Measurements from ENCODE around the gene HLA-DRB1. TPM values are rescaled to one million over a fixed set of nuclear protein-coding genes. Genes with fewer than 3 reads are reported as not detected.

Gene HLA-DRB1
- total RNA-seq, 1 donor from 2014 or later: 5.1 TPM

GRCh38 chr6:32615885-32616532 is 26.4 kb upstream of the HLA-DRB1 start:
- TF ChIP-seq CTCF (IDR thresholded peaks at IDR 0.05; ENCODE audit: unreplicated experiment): no peak
- H3K4me3 Mint-ChIP-seq (ENCODE audit: unreplicated experiment): no peak overlapping the region
- H3K4me1 Mint-ChIP-seq (ENCODE audit: unreplicated experiment): peaks cover 11% of the 10 kb centered on the region
- H3K27me3 Mint-ChIP-seq (ENCODE audit: unreplicated experiment): peaks cover 2% of the 10 kb centered on the region
- H3K27ac Mint-ChIP-seq (ENCODE audit: unreplicated experiment): no peak overlapping the region
- no peak for DNase-seq (ENCODE audit: low spot score)
- H3K36me3 Mint-ChIP-seq (ENCODE audit: low read depth, unreplicated experiment): no peaks in the 10 kb centered on the region
- no peaks in the 10 kb centered on the region for H3K9me3 Mint-ChIP-seq (ENCODE audit: unreplicated experiment)

- H3K4me3 Mint-ChIP-seq (ENCODE audit: unreplicated experiment): no peak overlapping the region
- no peak for TF ChIP-seq CTCF (IDR thresholded peaks at IDR 0.05; ENCODE audit: unreplicated experiment)
- no peaks in the 10 kb centered on the region for H3K9me3 Mint-ChIP-seq (ENCODE audit: unreplicated experiment)
- H3K27ac Mint-ChIP-seq (ENCODE audit: unreplicated experiment): no peak overlapping the region
- no peak for DNase-seq (ENCODE audit: low spot score)
- peaks cover 11% of the 10 kb centered on the region for H3K4me1 Mint-ChIP-seq (ENCODE audit: unreplicated experiment)
- peaks cover 2% of the 10 kb centered on the region for H3K27me3 Mint-ChIP-seq (ENCODE audit: unreplicated experiment)
- H3K36me3 Mint-ChIP-seq (ENCODE audit: low read depth, unreplicated experiment): no peaks in the 10 kb centered on the region
These were observed 24.9 kb upstream of the HLA-DRB1 start for GRCh38 chr6:32614366-32615081.

GRCh38 chr6:32613475-32613874 is 23.8 kb upstream of the HLA-DRB1 start:
- Mint-ChIP-seq H3K27me3 (ENCODE audit: unreplicated experiment) (peaks cover 3% of the 10 kb centered on the region), H3K4me3 (ENCODE audit: unreplicated experiment) (no peak overlapping the region), H3K27ac (ENCODE audit: unreplicated experiment) (no peak overlapping the region), H3K9me3 (ENCODE audit: unreplicated experiment) (no peaks in the 10 kb centered on the region), H3K36me3 (ENCODE audit: low read depth, unreplicated experiment) (no peaks in the 10 kb centered on the region), H3K4me1 (ENCODE audit: unreplicated experiment) (peaks cover 11% of the 10 kb centered on the region)
- no peak for DNase-seq (ENCODE audit: low spot score)
- no peak for TF ChIP-seq CTCF (IDR thresholded peaks at IDR 0.05; ENCODE audit: unreplicated experiment)

GRCh38 chr6:32610682-32611296 is 21.1 kb upstream of the HLA-DRB1 start:
- Mint-ChIP-seq H3K27ac (ENCODE audit: unreplicated experiment) (no peak overlapping the region), H3K27me3 (ENCODE audit: unreplicated experiment) (peaks cover 3% of the 10 kb centered on the region), H3K4me1 (ENCODE audit: unreplicated experiment) (peaks cover 2% of the 10 kb centered on the region), H3K4me3 (ENCODE audit: unreplicated experiment) (no peak overlapping the region), H3K9me3 (ENCODE audit: unreplicated experiment) (no peaks in the 10 kb centered on the region), H3K36me3 (ENCODE audit: low read depth, unreplicated experiment) (no peaks in the 10 kb centered on the region)
- no peak for DNase-seq (ENCODE audit: low spot score)
- no peak for TF ChIP-seq CTCF (IDR thresholded peaks at IDR 0.05; ENCODE audit: unreplicated experiment)
